NCI-H2107 treated with DMSO at 0.1 percent for 48 hours (cell line): ENCODE results near the gene CHMP6.

Experiments used
- DNase-seq: peaks from one replicate; lab custom pipeline; 2025; ENCODE audit not compliant: unreplicated experiment; lab: John Stamatoyannopoulos, UW

Gene CHMP6

GRCh38 chr17:80970762-80971703 is 20.6 kb upstream of the CHMP6 start:
- no peak for DNase-seq

GRCh38 chr17:80971704-80972304 is 19.8 kb upstream of the CHMP6 start:
- no peak for DNase-seq

- DNase-seq = no peak
Measured at GRCh38 chr17:80976701-80977100, 14.9 kb upstream of the CHMP6 start.

- DNase-seq = no peak
Measured at GRCh38 chr17:80977172-80977571, 14.5 kb upstream of the CHMP6 start.

GRCh38 chr17:80978499-80979497 is 12.8 kb upstream of the CHMP6 start:
- DNase-seq = no peak

- no peak for DNase-seq
Measured at GRCh38 chr17:80979547-80980378, 11.9 kb upstream of the CHMP6 start.

GRCh38 chr17:80980397-80981061 is 11.1 kb upstream of the CHMP6 start:
- DNase-seq = no peak

GRCh38 chr17:80981062-80981902 is 10.4 kb upstream of the CHMP6 start:
- no peak for DNase-seq

GRCh38 chr17:80981929-80982425 is 9.7 kb upstream of the CHMP6 start:
- no peak for DNase-seq

GRCh38 chr17:80982426-80982974 is 9.1 kb upstream of the CHMP6 start:
- DNase-seq = no peak

GRCh38 chr17:80983545-80983944 is 8.1 kb upstream of the CHMP6 start:
- DNase-seq = no peak

GRCh38 chr17:80984749-80985148 is 6.9 kb upstream of the CHMP6 start:
- no peak for DNase-seq

- DNase-seq = no peak
Measured at GRCh38 chr17:80986046-80986445, 5.6 kb upstream of the CHMP6 start.

- no peak for DNase-seq
Measured at GRCh38 chr17:80986816-80987475, 4.7 kb upstream of the CHMP6 start.

- DNase-seq = no peak
Measured at GRCh38 chr17:80987941-80988461, 3.6 kb upstream of the CHMP6 start.

- DNase-seq = no peak
Measured at GRCh38 chr17:80989586-80989913, 2.1 kb upstream of the CHMP6 start.

- DNase-seq = no peak
Measured at GRCh38 chr17:80990921-80991644, 558 bp upstream of the CHMP6 start.
